Breast epithelium (tissue), 4 donors: ENCODE results near the gene NECTIN1. TPM values are rescaled to one million over a fixed set of nuclear protein-coding genes. Genes with fewer than 3 reads are reported as not detected.

Experiments used
- DNase-seq, 2 donors: peaks; one replicate each; pipeline ENCODE4 v3.0.0-alpha.2; 2019; ENCODE audit warnings: low spot score in 2 of 2
- H3K27ac ChIP-seq, 2 donors: fragments of 200-600 bp; sonication (generic) in 1 of 2; one replicate each; pipeline ENCODE4 v1.5.1; 2016 to 2019; ENCODE audit warnings: mild to moderate bottlenecking in 1 of 2
- H3K27me3 ChIP-seq, 2 donors: fragments of 200-600 bp; sonication (generic) in 1 of 2; one replicate each; pipeline versions ENCODE4 v1.5.1 to v1.6.0; 2017 to 2019; ENCODE audit warnings: control low read depth in 1 of 2, mild to moderate bottlenecking in 1 of 2
- H3K36me3 ChIP-seq: fragments of 200-600 bp; one replicate; pipeline ENCODE4 v1.5.1; 2019
- H3K4me1 ChIP-seq, 2 donors: fragments of 200-600 bp; sonication (generic); one replicate each; pipeline ENCODE4 v1.5.1; 2016 to 2019; ENCODE audit warnings: control low read depth in 1 of 2
- H3K4me3 ChIP-seq, 3 donors: fragments of 200-600 bp; sonication (generic); 1 replicate in 2 of 3; 2 replicates in 1 of 3; pipeline ENCODE4 v1.5.1; 2016 to 2019; ENCODE audit warnings: mild to moderate bottlenecking in 3 of 3, moderate library complexity in 2 of 3
- H3K9me3 ChIP-seq, 2 donors: fragments of 200-600 bp; sonication (generic) in 1 of 2; one replicate each; pipeline ENCODE4 v1.5.1; 2016 to 2019; ENCODE audit warnings: control low read depth in 1 of 2
- POLR2A ChIP-seq: fragments of 450-650 bp; IDR thresholded peaks from one replicate; pipeline ENCODE4 v1.6.1; 2016; ENCODE audit warnings: antibody characterized with exemption, mild to moderate bottlenecking, moderate library complexity
- POLR2AphosphoS5 ChIP-seq, 3 donors: sonication (generic); formaldehyde crosslinking; IDR thresholded peaks; one replicate each; pipeline ENCODE4 v1.6.1; 2017; ENCODE audit warnings: antibody characterized with exemption in 3 of 3
- intact Hi-C: fragments of 100-400 bp; cut with DNase I; formaldehyde crosslinking; loops from one replicate; pipeline ENCODE4 v1.15.1; 2023; ENCODE audit warnings: low total_unique reads
- total RNA-seq, 3 donors: library from RNA; depleted of rRNA; stranded (reverse); fragments of >200 nt; gene quantifications; one replicate each; pipeline ENCODE4 v1.1.0, GENCODE V29; 2016
- TF ChIP-seq, protein P1 (sequence below), 3 donors: fragments of 450-650 bp; IDR thresholded peaks; one replicate each; pipeline ENCODE4 v1.5.1; 2016 to 2017; ENCODE audit warnings: antibody characterized with exemption in 3 of 3, mild to moderate bottlenecking in 3 of 3, moderate library complexity in 3 of 3

The NECTIN1 gene
- total RNA-seq, 3 donors from 2014 or later: 2.6 to 6.6 (median 4.5) TPM

GRCh38 chr11:119700536-119701346 lies 28.3 kb downstream of the NECTIN1 start:
- TF ChIP-seq POLR2A (no peak), POLR2AphosphoS5 (IDR thresholded peaks at IDR 0.05) (no peak)
- TF ChIP-seq, protein P1, sequence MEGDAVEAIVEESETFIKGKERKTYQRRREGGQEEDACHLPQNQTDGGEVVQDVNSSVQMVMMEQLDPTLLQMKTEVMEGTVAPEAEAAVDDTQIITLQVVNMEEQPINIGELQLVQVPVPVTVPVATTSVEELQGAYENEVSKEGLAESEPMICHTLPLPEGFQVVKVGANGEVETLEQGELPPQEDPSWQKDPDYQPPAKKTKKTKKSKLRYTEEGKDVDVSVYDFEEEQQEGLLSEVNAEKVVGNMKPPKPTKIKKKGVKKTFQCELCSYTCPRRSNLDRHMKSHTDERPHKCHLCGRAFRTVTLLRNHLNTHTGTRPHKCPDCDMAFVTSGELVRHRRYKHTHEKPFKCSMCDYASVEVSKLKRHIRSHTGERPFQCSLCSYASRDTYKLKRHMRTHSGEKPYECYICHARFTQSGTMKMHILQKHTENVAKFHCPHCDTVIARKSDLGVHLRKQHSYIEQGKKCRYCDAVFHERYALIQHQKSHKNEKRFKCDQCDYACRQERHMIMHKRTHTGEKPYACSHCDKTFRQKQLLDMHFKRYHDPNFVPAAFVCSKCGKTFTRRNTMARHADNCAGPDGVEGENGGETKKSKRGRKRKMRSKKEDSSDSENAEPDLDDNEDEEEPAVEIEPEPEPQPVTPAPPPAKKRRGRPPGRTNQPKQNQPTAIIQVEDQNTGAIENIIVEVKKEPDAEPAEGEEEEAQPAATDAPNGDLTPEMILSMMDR (IDR thresholded peaks at IDR 0.05): no peak
- DNase-seq: no peak
- H3K27ac ChIP-seq: peak overlapping the region in 1 of 2 donors; percentile 40
- H3K27me3 ChIP-seq: no peaks in the 10 kb centered on the region
- no peak overlapping the region for H3K4me3 ChIP-seq
- peaks cover 2 to 12% of the 10 kb centered on the region in 2 donors for H3K4me1 ChIP-seq
- intact Hi-C loops: no loop called here
- H3K9me3 ChIP-seq: no peaks in the 10 kb centered on the region
- H3K36me3 ChIP-seq: no peaks in the 10 kb centered on the region

DNA sequence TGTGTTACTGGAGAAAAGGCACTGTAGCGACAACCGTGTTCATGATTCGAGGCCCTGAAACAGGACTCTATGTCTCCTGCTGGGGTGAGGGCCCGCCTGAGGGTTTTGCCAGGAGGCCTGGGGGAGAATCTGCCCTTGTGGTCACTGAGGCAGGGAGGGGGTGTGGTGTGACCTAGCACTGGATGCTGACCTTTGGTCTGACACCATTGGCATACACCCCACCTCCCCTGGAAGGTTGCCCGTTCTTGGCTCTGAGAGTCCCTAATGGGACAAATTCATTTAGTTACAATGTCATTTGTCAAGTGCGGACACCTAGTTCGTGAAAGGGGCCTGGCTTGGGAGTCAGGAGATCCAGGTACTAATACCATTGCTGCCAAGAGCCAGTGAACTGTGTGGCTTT lies 29.0 kb downstream of the NECTIN1 start:
- H3K27me3 ChIP-seq: no peaks in the 10 kb centered on the region
- H3K9me3 ChIP-seq: no peaks in the 10 kb centered on the region
- DNase-seq: no peak
- H3K27ac ChIP-seq: peak overlapping the region; percentile 40 to 46
- peaks cover 2 to 12% of the 10 kb centered on the region in 2 donors for H3K4me1 ChIP-seq
- TF ChIP-seq POLR2AphosphoS5 (IDR thresholded peaks at IDR 0.05) (no peak), POLR2A (no peak)
- TF ChIP-seq, protein P1 (IDR thresholded peaks at IDR 0.05): no peak
- no peak overlapping the region for H3K4me3 ChIP-seq
- H3K36me3 ChIP-seq: no peaks in the 10 kb centered on the region
- intact Hi-C loops: no loop called here

DNA sequence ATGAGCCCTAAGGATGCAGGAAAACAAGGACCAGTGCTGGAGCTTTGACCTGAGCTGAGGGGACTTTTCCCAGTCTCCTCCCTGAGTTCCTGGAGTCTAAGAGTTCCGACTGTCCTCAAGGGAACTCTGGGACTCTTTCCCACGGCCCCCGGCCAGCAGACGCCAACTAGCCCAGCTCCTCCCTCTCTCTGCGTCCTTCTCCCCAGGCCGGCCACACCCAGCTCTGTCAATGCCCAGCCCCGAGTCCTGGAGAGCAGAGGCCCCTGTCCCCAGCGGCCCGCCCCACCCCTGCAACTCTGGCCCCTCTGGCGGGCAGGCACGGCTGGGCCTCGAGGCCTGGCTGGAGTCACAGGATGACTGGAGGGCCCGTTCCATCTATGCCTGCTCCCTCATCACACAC lies 29.8 kb downstream of the NECTIN1 start:
- Histone ChIP-seq H3K27ac (peak overlapping the region; percentile 40 to 53), H3K36me3 (no peaks in the 10 kb centered on the region), H3K9me3 (no peaks in the 10 kb centered on the region), H3K27me3 (no peaks in the 10 kb centered on the region), H3K4me3 (no peak overlapping the region), H3K4me1 (peaks cover 2 to 12% of the 10 kb centered on the region in 2 donors)
- intact Hi-C loops: no loop called here
- TF ChIP-seq, protein P1 (IDR thresholded peaks at IDR 0.05): no peak
- peak; percentile 44 to 60 for DNase-seq

- Histone ChIP-seq H3K9me3 (no peaks in the 10 kb centered on the region), H3K4me1 (peaks cover 2 to 12% of the 10 kb centered on the region in 2 donors), H3K4me3 (no peak overlapping the region), H3K27ac (peak overlapping the region; percentile 53 to 76), H3K36me3 (no peaks in the 10 kb centered on the region), H3K27me3 (no peaks in the 10 kb centered on the region)
- intact Hi-C loops: no loop called here
- TF ChIP-seq, protein P1 (IDR thresholded peaks at IDR 0.05): no peak
- TF ChIP-seq POLR2AphosphoS5 (IDR thresholded peaks at IDR 0.05) (no peak), POLR2A (no peak)
- no peak for DNase-seq
Observed at GRCh38 chr11:119697882-119698281, 31.1 kb downstream of the NECTIN1 start.

DNA sequence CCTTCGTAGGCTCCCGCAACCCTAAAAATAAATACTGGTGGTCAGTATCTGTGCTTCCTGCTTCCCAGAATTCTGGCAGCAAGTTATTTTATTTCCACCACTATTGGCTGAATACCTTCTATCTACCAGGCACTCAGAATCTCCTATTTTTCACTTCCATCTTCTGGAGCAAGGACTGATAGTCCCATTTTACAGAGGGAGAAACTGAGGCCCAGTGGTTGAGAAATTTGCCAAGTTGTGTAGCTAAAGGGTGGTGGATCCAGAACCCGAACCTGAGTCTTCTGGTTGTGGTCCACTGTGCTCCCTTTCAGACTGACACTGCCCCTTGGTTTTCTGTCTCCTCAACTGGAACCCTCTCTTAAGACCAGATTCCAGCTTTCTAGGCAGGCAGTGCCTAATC lies 31.6 kb downstream of the NECTIN1 start:
- Histone ChIP-seq H3K36me3 (no peaks in the 10 kb centered on the region), H3K4me1 (peaks cover 2 to 12% of the 10 kb centered on the region in 2 donors), H3K9me3 (no peaks in the 10 kb centered on the region), H3K4me3 (no peak overlapping the region), H3K27ac (peak overlapping the region; percentile 53 to 76), H3K27me3 (no peaks in the 10 kb centered on the region)
- intact Hi-C loops: no loop called here
- DNase-seq: no peak
- TF ChIP-seq, protein P1 (IDR thresholded peaks at IDR 0.05): no peak
- TF ChIP-seq POLR2A: no peak
- TF ChIP-seq POLR2AphosphoS5 (IDR thresholded peaks at IDR 0.05): no peak
